ENCODE data around the gene HSDL1. TPM values are rescaled to one million over a fixed set of nuclear protein-coding genes. Genes with fewer than 3 reads are reported as not detected.

Gene HSDL1
- total RNA-seq, 1 donor from 2014 or later, result 81.7 TPM

DNA sequence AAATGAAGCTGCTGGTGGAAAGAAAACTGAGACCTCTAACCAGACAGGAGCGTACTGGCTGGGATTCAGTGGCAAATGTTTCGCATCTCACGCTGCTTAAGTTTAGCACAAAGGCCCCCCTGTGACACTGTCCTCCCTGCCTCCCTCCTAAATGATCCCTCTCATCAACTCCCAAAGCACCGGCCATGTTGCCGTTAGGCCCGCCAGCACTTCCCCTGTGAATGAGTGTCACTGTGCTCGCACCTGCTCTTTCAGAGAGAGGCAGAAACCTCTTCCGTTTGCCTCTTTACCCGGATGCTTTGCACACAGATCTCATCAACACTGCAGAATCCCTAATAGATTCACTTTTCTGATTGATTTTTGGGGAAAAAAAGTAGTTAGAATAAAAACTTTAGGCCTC lies 54.8 kb downstream of the HSDL1 start:
- H3K27ac Mint-ChIP-seq (ENCODE audit: unreplicated experiment), result peak overlapping the region; percentile 88
- peaks cover 21% of the 10 kb centered on the region for H3K27me3 Mint-ChIP-seq (ENCODE audit: unreplicated experiment)
- peaks cover 28% of the 10 kb centered on the region for H3K9me3 Mint-ChIP-seq (ENCODE audit: unreplicated experiment)
- TF ChIP-seq, protein P1, sequence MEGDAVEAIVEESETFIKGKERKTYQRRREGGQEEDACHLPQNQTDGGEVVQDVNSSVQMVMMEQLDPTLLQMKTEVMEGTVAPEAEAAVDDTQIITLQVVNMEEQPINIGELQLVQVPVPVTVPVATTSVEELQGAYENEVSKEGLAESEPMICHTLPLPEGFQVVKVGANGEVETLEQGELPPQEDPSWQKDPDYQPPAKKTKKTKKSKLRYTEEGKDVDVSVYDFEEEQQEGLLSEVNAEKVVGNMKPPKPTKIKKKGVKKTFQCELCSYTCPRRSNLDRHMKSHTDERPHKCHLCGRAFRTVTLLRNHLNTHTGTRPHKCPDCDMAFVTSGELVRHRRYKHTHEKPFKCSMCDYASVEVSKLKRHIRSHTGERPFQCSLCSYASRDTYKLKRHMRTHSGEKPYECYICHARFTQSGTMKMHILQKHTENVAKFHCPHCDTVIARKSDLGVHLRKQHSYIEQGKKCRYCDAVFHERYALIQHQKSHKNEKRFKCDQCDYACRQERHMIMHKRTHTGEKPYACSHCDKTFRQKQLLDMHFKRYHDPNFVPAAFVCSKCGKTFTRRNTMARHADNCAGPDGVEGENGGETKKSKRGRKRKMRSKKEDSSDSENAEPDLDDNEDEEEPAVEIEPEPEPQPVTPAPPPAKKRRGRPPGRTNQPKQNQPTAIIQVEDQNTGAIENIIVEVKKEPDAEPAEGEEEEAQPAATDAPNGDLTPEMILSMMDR (IDR thresholded peaks at IDR 0.05; ENCODE audit: partially characterized antibody, unreplicated experiment), result no peak
- DNase-seq, result peak; percentile 40
- H3K36me3 Mint-ChIP-seq (ENCODE audit: unreplicated experiment), result no peaks in the 10 kb centered on the region
- peaks cover 72% of the 10 kb centered on the region for H3K4me1 Mint-ChIP-seq (ENCODE audit: low read depth, unreplicated experiment)
- H3K4me3 Mint-ChIP-seq (ENCODE audit: unreplicated experiment), result peak overlapping the region; percentile 63

DNA sequence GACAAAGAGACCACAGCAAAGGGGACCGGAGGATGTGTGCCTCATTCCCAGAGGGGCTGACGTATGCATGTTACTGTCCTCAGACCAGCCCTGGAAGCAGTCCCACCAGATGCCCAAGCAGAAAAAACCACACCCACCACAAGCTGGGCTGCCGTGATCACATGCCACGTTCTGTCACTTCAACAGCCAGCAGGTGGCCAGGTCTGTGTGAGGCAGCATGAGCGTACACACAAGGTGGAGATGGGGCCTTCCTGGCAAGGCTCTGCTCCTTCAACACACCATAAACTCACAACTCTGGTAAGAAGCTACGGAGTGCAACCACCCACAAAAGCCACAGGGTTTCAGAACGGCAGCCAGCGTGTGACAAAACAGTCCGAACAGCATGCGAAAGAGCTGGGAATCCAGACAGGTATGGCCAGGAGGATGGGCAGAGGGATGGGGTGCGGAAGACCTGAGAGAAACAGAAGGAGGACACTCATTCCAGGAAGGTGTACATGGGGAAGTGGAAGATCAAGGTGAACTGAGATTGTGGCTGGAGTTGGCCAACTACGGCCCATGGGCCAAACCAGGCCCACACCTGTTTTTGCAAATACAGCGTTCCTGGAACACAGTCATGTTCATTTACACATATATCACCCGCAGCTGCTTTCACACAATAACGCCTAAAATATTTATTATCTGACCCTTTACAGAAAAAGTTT lies 56.1 kb downstream of the HSDL1 start:
- H3K27me3 Mint-ChIP-seq (ENCODE audit: unreplicated experiment), result peaks cover 21% of the 10 kb centered on the region
- H3K27ac Mint-ChIP-seq (ENCODE audit: unreplicated experiment), result peak overlapping the region; percentile 92
- peaks cover 28% of the 10 kb centered on the region for H3K9me3 Mint-ChIP-seq (ENCODE audit: unreplicated experiment)
- H3K36me3 Mint-ChIP-seq (ENCODE audit: unreplicated experiment), result no peaks in the 10 kb centered on the region
- peaks cover 64% of the 10 kb centered on the region for H3K4me1 Mint-ChIP-seq (ENCODE audit: low read depth, unreplicated experiment)
- peak overlapping the region; percentile 78 for H3K4me3 Mint-ChIP-seq (ENCODE audit: unreplicated experiment)
- TF ChIP-seq, protein P1 (IDR thresholded peaks at IDR 0.05; ENCODE audit: partially characterized antibody, unreplicated experiment), result peak; percentile 2
- DNase-seq, result peak; percentile 72

DNA sequence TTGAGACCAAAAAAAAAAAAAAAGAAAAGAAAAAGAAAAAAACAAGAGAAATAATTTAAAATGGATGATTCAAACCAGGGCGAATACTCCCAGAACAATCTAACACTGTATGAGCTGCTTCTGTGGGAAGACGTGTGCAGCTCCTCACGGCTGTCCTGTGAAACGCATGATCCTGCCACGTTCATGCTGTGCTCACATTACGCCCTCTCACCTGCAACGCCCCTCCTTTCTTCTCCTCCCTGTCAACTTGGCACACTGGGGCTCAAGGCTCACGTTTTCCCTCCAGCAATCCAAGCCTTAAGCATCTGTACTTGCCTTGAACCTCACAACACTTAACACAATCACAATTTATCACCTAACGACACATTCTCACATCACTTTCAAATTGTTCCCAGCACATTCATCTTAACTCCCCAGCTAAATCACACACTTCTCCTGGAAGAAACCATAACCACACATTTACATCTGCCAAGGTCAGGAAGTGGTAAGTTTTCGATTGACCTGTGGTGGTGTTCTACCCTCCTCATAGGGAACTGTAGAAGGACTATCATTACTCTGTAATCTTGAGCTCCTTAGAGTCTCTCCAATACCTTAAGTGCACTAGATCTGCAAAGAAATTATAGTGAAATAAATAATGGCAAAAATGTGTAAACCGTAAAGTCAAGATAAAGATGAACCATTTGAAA lies 57.4 kb downstream of the HSDL1 start:
- Mint-ChIP-seq H3K4me3 (ENCODE audit: unreplicated experiment) (peak overlapping the region; percentile 69), H3K4me1 (ENCODE audit: low read depth, unreplicated experiment) (peaks cover 56% of the 10 kb centered on the region), H3K36me3 (ENCODE audit: unreplicated experiment) (no peaks in the 10 kb centered on the region), H3K27me3 (ENCODE audit: unreplicated experiment) (peaks cover 21% of the 10 kb centered on the region), H3K27ac (ENCODE audit: unreplicated experiment) (peak overlapping the region; percentile 92), H3K9me3 (ENCODE audit: unreplicated experiment) (peaks cover 28% of the 10 kb centered on the region)
- TF ChIP-seq, protein P1 (IDR thresholded peaks at IDR 0.05; ENCODE audit: partially characterized antibody, unreplicated experiment), result no peak
- DNase-seq, result no peak

DNA sequence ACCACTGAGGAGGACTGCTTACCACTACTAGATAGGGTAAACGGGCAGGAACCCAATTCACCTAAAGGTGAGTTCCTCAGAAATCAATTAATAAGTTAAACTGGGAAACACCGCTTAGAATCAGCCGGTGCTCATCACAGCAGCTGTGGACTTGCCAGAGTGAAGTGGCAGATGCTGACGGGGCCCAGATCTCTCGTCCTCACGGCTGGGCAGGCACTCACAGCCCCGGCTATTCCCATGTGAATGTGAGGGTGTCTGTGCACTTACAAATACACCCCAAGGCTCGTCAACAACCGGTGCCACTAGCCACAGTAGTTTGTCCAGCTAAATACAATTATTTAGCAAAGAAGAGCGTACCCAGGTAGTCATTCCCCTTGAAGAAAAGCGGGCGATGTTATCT lies 58.0 kb downstream of the HSDL1 start:
- Mint-ChIP-seq H3K36me3 (ENCODE audit: unreplicated experiment) (no peaks in the 10 kb centered on the region), H3K4me1 (ENCODE audit: low read depth, unreplicated experiment) (peaks cover 53% of the 10 kb centered on the region), H3K27me3 (ENCODE audit: unreplicated experiment) (peaks cover 21% of the 10 kb centered on the region), H3K9me3 (ENCODE audit: unreplicated experiment) (peaks cover 28% of the 10 kb centered on the region), H3K4me3 (ENCODE audit: unreplicated experiment) (peak overlapping the region; percentile 69), H3K27ac (ENCODE audit: unreplicated experiment) (peak overlapping the region; percentile 92)
- peak; percentile 57 for DNase-seq
- TF ChIP-seq, protein P1 (IDR thresholded peaks at IDR 0.05; ENCODE audit: partially characterized antibody, unreplicated experiment), result no peak

DNA sequence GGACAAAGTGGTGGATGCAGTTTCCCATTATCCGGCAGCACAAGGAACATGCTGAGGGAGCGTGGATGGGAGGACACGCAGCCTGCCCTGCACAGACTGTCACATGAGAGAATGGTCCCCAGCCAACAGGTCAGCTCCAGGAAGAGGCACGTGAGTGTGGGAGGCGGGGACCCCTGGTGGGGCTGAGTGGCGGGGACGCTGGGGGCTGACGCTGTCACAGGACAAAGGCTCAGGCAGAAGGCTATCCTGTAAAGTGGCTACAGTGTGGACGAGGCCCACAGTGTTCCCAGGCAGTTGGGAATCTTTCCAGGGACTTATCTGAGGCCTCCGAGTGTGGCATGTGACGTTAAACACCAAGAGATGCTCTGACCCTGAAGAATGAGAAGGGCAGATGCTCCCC lies 58.6 kb downstream of the HSDL1 start:
- Mint-ChIP-seq H3K4me1 (ENCODE audit: low read depth, unreplicated experiment) (peaks cover 49% of the 10 kb centered on the region), H3K27ac (ENCODE audit: unreplicated experiment) (peak overlapping the region; percentile 92), H3K36me3 (ENCODE audit: unreplicated experiment) (no peaks in the 10 kb centered on the region), H3K27me3 (ENCODE audit: unreplicated experiment) (peaks cover 18% of the 10 kb centered on the region), H3K9me3 (ENCODE audit: unreplicated experiment) (peaks cover 24% of the 10 kb centered on the region), H3K4me3 (ENCODE audit: unreplicated experiment) (peak overlapping the region; percentile 54)
- TF ChIP-seq, protein P1 (IDR thresholded peaks at IDR 0.05; ENCODE audit: partially characterized antibody, unreplicated experiment), result no peak
- peak; percentile 49 for DNase-seq

Data from glutamatergic neuron (in vitro differentiated cells).